Fibroblast of villous mesenchyme (primary cell): ENCODE measurements around the gene ZNF660. TPM values are rescaled to one million over a fixed set of nuclear protein-coding genes. Genes with fewer than 3 reads are reported as not detected.

Experiments
- DNase-seq: peaks from one replicate; pipeline ENCODE4 v3.0.0-alpha.2; 2010; ENCODE audit warnings: low read depth
- H3K4me3 ChIP-seq: 2 replicates; pipeline ENCODE4 v1.5.1; 2011; ENCODE audit warnings: low read depth, mild to moderate bottlenecking, low read length
- CTCF ChIP-seq: IDR thresholded peaks from 2 replicates; pipeline ENCODE4 v1.5.1; 2012; ENCODE audit warnings: low read depth, mild to moderate bottlenecking, low read length; ENCODE audit not compliant: insufficient read depth
- total RNA-seq: library from RNA; depleted of rRNA; stranded (reverse); fragments of >200 nt; gene quantifications from 2 replicates; pipeline ENCODE4 v1.2.3, GENCODE V29; 2012

ZNF660 gene
- total RNA-seq, 1 donor = 3.0 TPM

GRCh38 chr3:44643024-44643423 is 58.3 kb downstream of the ZNF660 start:
- no peak for TF ChIP-seq CTCF
- DNase-seq = no peak
- no peak overlapping the region for H3K4me3 ChIP-seq

- H3K4me3 ChIP-seq = no peak overlapping the region
- DNase-seq = no peak
- no peak for TF ChIP-seq CTCF
Measured at GRCh38 chr3:44647771-44648170, 63.0 kb downstream of the ZNF660 start.

- DNase-seq = peak; percentile 91
- peak within 1 kb of the TSS; percentile 89 for H3K4me3 ChIP-seq
- no peak for TF ChIP-seq CTCF
Measured at GRCh38 chr3:44648564-44649229, 63.9 kb downstream of the ZNF660 start, which contains the start of gene ZNF35. ZNF35 (plus strand) TSS chr3:44648732; CDS start chr3:44651068, 2,336 bp downstream.

Other genes starting within 250 kb of the ZNF660 start
- 19.6 and 37.6 TPM in 2 replicates for gene TCAIM, start 246.2 kb upstream of the ZNF660 start, total RNA-seq
- 9.0 and 9.5 TPM in 2 replicates for gene ZNF445, start 107.3 kb upstream of the ZNF660 start, total RNA-seq
- 5.8 and 6.0 TPM in 2 replicates for gene ZKSCAN7, start 29.8 kb upstream of the ZNF660 start, total RNA-seq
- 11.6 and 16.0 TPM in 2 replicates for gene ZNF197, start 40.1 kb downstream of the ZNF660 start, total RNA-seq
- 16.1 and 22.5 TPM in 2 replicates for gene ZNF35, start 63.8 kb downstream of the ZNF660 start, total RNA-seq
- 4.2 and 6.9 TPM in 2 replicates for gene ZNF502, start 127.7 kb downstream of the ZNF660 start, total RNA-seq
- gene ZNF501, start 144.7 kb downstream of the ZNF660 start, total RNA-seq = 4.3 and 5.2 TPM in 2 replicates
- 13.2 and 20.7 TPM in 2 replicates for gene KIAA1143, start 176.7 kb downstream of the ZNF660 start, total RNA-seq
- gene KIF15, start 176.8 kb downstream of the ZNF660 start, total RNA-seq = 5.5 and 9.9 TPM in 2 replicates